B cell (primary cell): ENCODE measurements around the gene SLC35F3. TPM values are rescaled to one million over a fixed set of nuclear protein-coding genes. Genes with fewer than 3 reads are reported as not detected.
A peak's percentile ranks its signal among the peaks of the same experiment; 100 is the strongest.

Experiments used
- ATAC-seq: fragments of 200-7000 bp; cut with Tn5 transposase; one replicate; pipeline ENCODE4 v1.10.0; 2021; ENCODE audit warnings: low read depth, mild to moderate bottlenecking, moderate number of reproducible peaks, moderate library complexity
- CTCF ChIA-PET: fragments of 350-600 bp; sonication (Branson Sonifier 250); formaldehyde crosslinking; loops from one replicate; lab custom pipeline; 2021; ENCODE audit warnings: antibody characterized with exemption, inconsistent platforms; lab: Charles Lee
- POLR2A ChIA-PET: fragments of 350-600 bp; sonication (Branson Sonifier 250); formaldehyde crosslinking; loops from one replicate; lab custom pipeline; 2021; ENCODE audit warnings: antibody characterized with exemption; lab: Charles Lee
- DNase-seq: peaks from one replicate; pipeline ENCODE4 v3.0.0; 2013
- H2AFZ ChIP-seq: 2 replicates; pipeline ENCODE4 v1.6.1; 2012; ENCODE audit warnings: mild to moderate bottlenecking, low read depth, low read length; ENCODE audit not compliant: insufficient read depth, poor library complexity, severe bottlenecking
- H3K27ac ChIP-seq, 2 donors: 1 replicate in 1 of 2; 2 replicates in 1 of 2; pipeline ENCODE4 v1.5.1; 2012 to 2013; ENCODE audit warnings: low read length in 2 of 2, mild to moderate bottlenecking in 2 of 2, moderate library complexity in 1 of 2
- H3K27me3 ChIP-seq, 4 experiments: fragments of 200-600 bp in 1 of 4; sonication (generic) in 1 of 4; replicated peaks in 1 of 4; 1 replicate in 2 of 4; 2 replicates in 2 of 4; pipeline versions ENCODE4 v1.6.1 to v1.7.0; 2013 to 2016; ENCODE audit warnings: low read length in 3 of 4, mild to moderate bottlenecking in 2 of 4, mixed read lengths in 1 of 4, moderate library complexity in 1 of 4; ENCODE audit not compliant: insufficient read depth in 4 of 4, control insufficient read depth in 3 of 4; ENCODE audit errors: control extremely low read depth in 1 of 4
- H3K36me3 ChIP-seq, 2 experiments: replicated peaks in 1 of 2; 1 replicate in 1 of 2; 2 replicates in 1 of 2; pipeline versions ENCODE4 v1.6.1 to v1.7.1; 2013; ENCODE audit warnings: low read length in 1 of 2; ENCODE audit not compliant: insufficient read depth in 2 of 2, control insufficient read depth in 1 of 2; ENCODE audit errors: control extremely low read depth in 1 of 2, extremely low read depth in 1 of 2
- H3K4me1 ChIP-seq, 2 donors: fragments of 200-600 bp in 1 of 2; sonication (generic) in 1 of 2; 1 replicate in 1 of 2; 2 replicates in 1 of 2; pipeline versions ENCODE4 v1.5.1 to v1.6.1; 2013 to 2017; ENCODE audit warnings: low read length in 2 of 2; ENCODE audit not compliant: control insufficient read depth in 2 of 2, insufficient read depth in 2 of 2
- H3K4me2 ChIP-seq: replicated peaks from 2 replicates; pipeline ENCODE3; 2012; ENCODE audit warnings: mild to moderate bottlenecking, low read depth, low read length; ENCODE audit not compliant: poor library complexity, severe bottlenecking
- H3K4me3 ChIP-seq, 5 experiments: fragments of 200-600 bp in 1 of 5; sonication (generic) in 1 of 5; 1 replicate in 3 of 5; 2 replicates in 2 of 5; pipeline versions ENCODE4 v1.5.1 to v1.7.0; 2011 to 2016; ENCODE audit warnings: low read length in 4 of 5, mild to moderate bottlenecking in 4 of 5, low read depth in 2 of 5, control low read depth in 1 of 5, moderate library complexity in 1 of 5; ENCODE audit not compliant: insufficient read depth in 1 of 5; ENCODE audit errors: control extremely low read depth in 1 of 5, extremely low read depth in 1 of 5
- H3K79me2 ChIP-seq: fragments of 200-600 bp; sonication (generic); one replicate; pipeline ENCODE4 v1.6.0; 2016; ENCODE audit warnings: low read length; ENCODE audit not compliant: control insufficient read depth, insufficient read depth
- H3K9ac ChIP-seq: fragments of 200-600 bp; sonication (generic); 2 replicates; pipeline ENCODE4 v1.6.1; 2017; ENCODE audit warnings: mild to moderate bottlenecking, low read length, moderate library complexity
- H3K9me3 ChIP-seq, 3 donors: one replicate each; pipeline versions ENCODE4 v1.6.1 to v1.7.1; 2013; ENCODE audit warnings: low read length in 2 of 3; ENCODE audit not compliant: control insufficient read depth in 2 of 3, insufficient read depth in 1 of 3; ENCODE audit errors: control extremely low read depth in 1 of 3
- H4K20me1 ChIP-seq: 2 replicates; pipeline ENCODE4 v1.6.0; 2012; ENCODE audit warnings: mild to moderate bottlenecking, low read length; ENCODE audit not compliant: insufficient read depth, control insufficient read depth, poor library complexity, severe bottlenecking
- H3K27ac Mint-ChIP-seq: one replicate; pipeline ENCODE4 v1.8.0; 2021; ENCODE audit warnings: mixed read lengths
- H3K27me3 Mint-ChIP-seq: one replicate; pipeline ENCODE4 v1.8.0; 2021; ENCODE audit warnings: mixed read lengths
- H3K4me1 Mint-ChIP-seq: one replicate; pipeline ENCODE4 v1.8.0; 2021; ENCODE audit warnings: mixed read lengths
- H3K4me3 Mint-ChIP-seq: one replicate; pipeline ENCODE4 v1.8.0; 2021; ENCODE audit warnings: mixed read lengths
- H3K9me3 Mint-ChIP-seq: one replicate; pipeline ENCODE4 v1.8.0; 2022; ENCODE audit warnings: mixed read lengths; ENCODE audit not compliant: insufficient read depth
- CTCF ChIP-seq: fragments of 200-600 bp; IDR thresholded peaks from one replicate; pipeline ENCODE4 v1.8.0; 2022; ENCODE audit warnings: antibody characterized with exemption, mild to moderate bottlenecking
- EZH2 ChIP-seq: IDR thresholded peaks from 2 replicates; pipeline ENCODE4 v1.6.1; 2012; ENCODE audit warnings: borderline replicate concordance, low read depth, mild to moderate bottlenecking, moderate library complexity, low read length; ENCODE audit not compliant: insufficient read depth, poor library complexity, severe bottlenecking
- WGBS: methylation state at CpG from one replicate; pipeline ENCODE4 v1.1.5; 2013; ENCODE audit warnings: missing lambda C conversion rate; ENCODE audit not compliant: insufficient coverage; 5-methylcytosine and 5-hydroxymethylcytosine counted together
- intact Hi-C: fragments of 100-400 bp; cut with micrococcal nuclease; formaldehyde crosslinking; loops from one replicate; pipeline ENCODE4 v1.10.0; 2022
- polyA plus RNA-seq: library from polyadenylated mRNA; depleted of rRNA; stranded (reverse); fragments of >200 nt; gene quantifications from 2 replicates; pipeline ENCODE4 v1.2.3, GENCODE V29; 2012
- total RNA-seq, 2 donors: library from RNA; stranded (reverse); fragments of 120-200 nt in 1 of 2; gene quantifications; 1 replicate in 1 of 2; 2 replicates in 1 of 2; pipeline versions ENCODE4 v1.2.3 to v1.2.4, GENCODE V29; 2013 to 2022

The SLC35F3 gene
- total and polyA plus RNA-seq, 2 donors (not counting 1 experiment from before 2014, with no cell fraction given), result not detected

GRCh38 chr1:234114648-234115307 is 210.3 kb downstream of the SLC35F3 start:
- 8% methylated on average over 9 of the region's 11 CpGs for WGBS
- no peak overlapping the region for H3K4me3 ChIP-seq
- no peaks in the 10 kb centered on the region for H3K27me3 ChIP-seq
- H4K20me1 ChIP-seq, result no peaks in the 10 kb centered on the region
- ChIA-PET CTCF (interaction anchor here (0.7 to 1.5 kb wide), 7 partner anchors 9 to 1302 kb away, joined by 3 to 6 read pairs (median 4); no protein-coding TSS in a partner anchor), POLR2A (no interaction called here)
- Mint-ChIP-seq H3K27ac (no peak overlapping the region), H3K4me3 (no peak overlapping the region), H3K9me3 (no peaks in the 10 kb centered on the region), H3K27me3 (peaks cover 12% of the 10 kb centered on the region), H3K4me1 (peaks cover 5% of the 10 kb centered on the region)
- H3K4me1 ChIP-seq, result peaks cover 0 to 4% of the 10 kb centered on the region in 2 donors
- intact Hi-C loops, result loop anchor here (5.0 kb wide), 1 partner anchor 1303 kb away; no protein-coding TSS in a partner anchor
- H3K36me3 ChIP-seq, result no peaks in the 10 kb centered on the region
- H2AFZ ChIP-seq, result peak overlapping the region; percentile 28
- TF ChIP-seq EZH2 (no peak), CTCF (peak; percentile 69)
- no peak overlapping the region for H3K9ac ChIP-seq
- no peaks in the 10 kb centered on the region for H3K9me3 ChIP-seq
- DNase-seq (peak; percentile 41), ATAC-seq (no peak)
- H3K27ac ChIP-seq, result no peak overlapping the region
- H3K79me2 ChIP-seq, result no peaks in the 10 kb centered on the region
- peak overlapping the region; percentile 27 for H3K4me2 ChIP-seq

DNA sequence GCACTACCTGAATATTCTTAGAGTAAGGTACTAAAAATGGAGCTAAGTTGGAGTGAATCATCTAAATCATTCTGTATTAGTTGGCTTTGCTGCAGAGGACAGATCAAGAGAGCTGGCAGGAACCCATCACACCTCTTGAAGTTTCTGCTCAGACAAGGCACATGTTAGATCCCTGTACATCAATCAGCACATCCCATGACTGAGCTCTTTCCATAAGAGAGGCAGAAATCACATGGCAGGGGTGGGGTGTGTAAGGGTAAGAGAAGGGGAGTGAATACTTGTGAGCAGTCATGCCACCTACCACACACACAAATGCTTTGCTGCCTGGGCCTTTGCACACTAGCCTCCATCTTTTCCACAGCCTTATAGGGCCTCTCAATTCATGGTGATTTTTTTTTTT is 214.4 kb downstream of the SLC35F3 start:
- peaks cover 0 to 4% of the 10 kb centered on the region in 2 donors for H3K4me1 ChIP-seq
- H3K27me3 ChIP-seq, result peaks cover 0 to 3% (median 0%) of the 10 kb centered on the region in 4 experiments
- Mint-ChIP-seq H3K27ac (no peak overlapping the region), H3K9me3 (peaks cover 2% of the 10 kb centered on the region), H3K4me3 (no peak overlapping the region), H3K4me1 (peaks cover 5% of the 10 kb centered on the region), H3K27me3 (peaks cover 12% of the 10 kb centered on the region)
- no peaks in the 10 kb centered on the region for H3K36me3 ChIP-seq
- H3K79me2 ChIP-seq, result no peaks in the 10 kb centered on the region
- no peak overlapping the region for H2AFZ ChIP-seq
- TF ChIP-seq EZH2 (no peak), CTCF (no peak)
- ChIA-PET CTCF (no interaction called here), POLR2A (no interaction called here)
- H4K20me1 ChIP-seq, result no peaks in the 10 kb centered on the region
- no peak overlapping the region for H3K4me3 ChIP-seq
- no peaks in the 10 kb centered on the region for H3K9me3 ChIP-seq
- DNase-seq (no peak), ATAC-seq (no peak)
- intact Hi-C loops, result no loop called here
- H3K9ac ChIP-seq, result no peak overlapping the region
- H3K27ac ChIP-seq, result no peak overlapping the region
- no peak overlapping the region for H3K4me2 ChIP-seq
